T-helper 2 cell treated with Interferon-gamma antibody and Interleukin-4, amounts not matched to agents 5 μg/mL and 100 μg/mL, for 36 hours (primary cell): Measurements from ENCODE around the gene SPDYE2.
"Not testable (repeated sequence)": the region's sequence is repeated elsewhere in the genome, so short reads cannot be mapped to it uniquely, and the experiment has no call there.

ENCODE experiments used
- DNase-seq: peaks from one replicate; pipeline ENCODE4 v3.0.0; 2021; ENCODE audit warnings: low spot score
- H3K27ac Mint-ChIP-seq: one replicate; pipeline ENCODE4 v1.8.0; 2021; ENCODE audit warnings: mild to moderate bottlenecking, mixed read lengths
- H3K27me3 Mint-ChIP-seq: one replicate; pipeline ENCODE4 v1.8.0; 2021; ENCODE audit warnings: low read depth, mixed read lengths
- H3K36me3 Mint-ChIP-seq: one replicate; pipeline ENCODE4 v1.8.0; 2021; ENCODE audit warnings: low read depth, mixed read lengths
- H3K4me1 Mint-ChIP-seq: one replicate; pipeline ENCODE4 v1.8.0; 2021; ENCODE audit warnings: low read depth, mixed read lengths
- H3K4me3 Mint-ChIP-seq: one replicate; pipeline ENCODE4 v1.8.0; 2022; ENCODE audit warnings: mild to moderate bottlenecking, moderate library complexity, mixed read lengths
- H3K9me3 Mint-ChIP-seq: one replicate; pipeline ENCODE4 v1.8.0; 2021; ENCODE audit warnings: mixed read lengths

Gene SPDYE2

GRCh38 chr7:102524803-102525202 lies 26.2 kb upstream of the SPDYE2 start:
- H3K4me1 Mint-ChIP-seq, H3K27me3 Mint-ChIP-seq, DNase-seq, H3K36me3 Mint-ChIP-seq, H3K27ac Mint-ChIP-seq, H3K9me3 Mint-ChIP-seq, H3K4me3 Mint-ChIP-seq: not testable (repeated sequence)

GRCh38 chr7:102527182-102527581 lies 23.8 kb upstream of the SPDYE2 start:
- not testable (repeated sequence) for H3K27ac Mint-ChIP-seq, H3K27me3 Mint-ChIP-seq, DNase-seq, H3K9me3 Mint-ChIP-seq, H3K4me3 Mint-ChIP-seq, H3K36me3 Mint-ChIP-seq, H3K4me1 Mint-ChIP-seq

GRCh38 chr7:102527822-102528793 lies 22.9 kb upstream of the SPDYE2 start:
- H3K36me3 Mint-ChIP-seq, H3K4me3 Mint-ChIP-seq, H3K27me3 Mint-ChIP-seq, H3K9me3 Mint-ChIP-seq, H3K27ac Mint-ChIP-seq, DNase-seq, H3K4me1 Mint-ChIP-seq: not testable (repeated sequence)

- not testable (repeated sequence) for H3K4me3 Mint-ChIP-seq, H3K27ac Mint-ChIP-seq, DNase-seq, H3K9me3 Mint-ChIP-seq, H3K36me3 Mint-ChIP-seq, H3K4me1 Mint-ChIP-seq, H3K27me3 Mint-ChIP-seq
Measured at GRCh38 chr7:102531583-102531982, 19.4 kb upstream of the SPDYE2 start.

GRCh38 chr7:102532127-102532526 lies 18.9 kb upstream of the SPDYE2 start:
- H3K9me3 Mint-ChIP-seq, DNase-seq, H3K4me3 Mint-ChIP-seq, H3K36me3 Mint-ChIP-seq, H3K4me1 Mint-ChIP-seq, H3K27me3 Mint-ChIP-seq, H3K27ac Mint-ChIP-seq: not testable (repeated sequence)

- DNase-seq, H3K27me3 Mint-ChIP-seq, H3K36me3 Mint-ChIP-seq, H3K4me1 Mint-ChIP-seq, H3K9me3 Mint-ChIP-seq, H3K4me3 Mint-ChIP-seq, H3K27ac Mint-ChIP-seq: not testable (repeated sequence)
Measured at GRCh38 chr7:102535062-102535615, 15.9 kb upstream of the SPDYE2 start.

- H3K27ac Mint-ChIP-seq, DNase-seq, H3K36me3 Mint-ChIP-seq, H3K4me3 Mint-ChIP-seq, H3K4me1 Mint-ChIP-seq, H3K9me3 Mint-ChIP-seq, H3K27me3 Mint-ChIP-seq: not testable (repeated sequence)
Measured at GRCh38 chr7:102540604-102541003, 10.4 kb upstream of the SPDYE2 start.

- H3K4me3 Mint-ChIP-seq, H3K36me3 Mint-ChIP-seq, H3K4me1 Mint-ChIP-seq, H3K9me3 Mint-ChIP-seq, DNase-seq, H3K27me3 Mint-ChIP-seq, H3K27ac Mint-ChIP-seq: not testable (repeated sequence)
Measured at GRCh38 chr7:102542083-102542482, 8.9 kb upstream of the SPDYE2 start.

GRCh38 chr7:102542771-102543170 lies 8.3 kb upstream of the SPDYE2 start:
- DNase-seq, H3K36me3 Mint-ChIP-seq, H3K27me3 Mint-ChIP-seq, H3K27ac Mint-ChIP-seq, H3K9me3 Mint-ChIP-seq, H3K4me3 Mint-ChIP-seq, H3K4me1 Mint-ChIP-seq: not testable (repeated sequence)

- H3K4me1 Mint-ChIP-seq, DNase-seq, H3K27ac Mint-ChIP-seq, H3K27me3 Mint-ChIP-seq, H3K9me3 Mint-ChIP-seq, H3K36me3 Mint-ChIP-seq, H3K4me3 Mint-ChIP-seq: not testable (repeated sequence)
Measured at GRCh38 chr7:102543596-102543995, 7.4 kb upstream of the SPDYE2 start, which contains the start of gene UPK3BL2. Gene UPK3BL2 (minus strand): TSS chr7:102543696. CDS start chr7:102543636, 60 bp downstream.

GRCh38 chr7:102544372-102544771 lies 6.7 kb upstream of the SPDYE2 start:
- H3K4me1 Mint-ChIP-seq, H3K36me3 Mint-ChIP-seq: not testable (repeated sequence)

GRCh38 chr7:102545288-102545687 lies 5.7 kb upstream of the SPDYE2 start:
- not testable (repeated sequence) for DNase-seq, H3K27ac Mint-ChIP-seq, H3K27me3 Mint-ChIP-seq, H3K36me3 Mint-ChIP-seq, H3K4me1 Mint-ChIP-seq, H3K4me3 Mint-ChIP-seq, H3K9me3 Mint-ChIP-seq

More at GRCh38 chr7:102544372-102544771, 6.7 kb upstream of the SPDYE2 start:
- H3K4me3 Mint-ChIP-seq, DNase-seq, H3K27ac Mint-ChIP-seq, H3K9me3 Mint-ChIP-seq, H3K27me3 Mint-ChIP-seq: not testable (repeated sequence)

GRCh38 chr7:102546353-102546752 lies 4.7 kb upstream of the SPDYE2 start:
- H3K27me3 Mint-ChIP-seq, DNase-seq, H3K4me1 Mint-ChIP-seq, H3K4me3 Mint-ChIP-seq, H3K27ac Mint-ChIP-seq, H3K9me3 Mint-ChIP-seq, H3K36me3 Mint-ChIP-seq: not testable (repeated sequence)

- not testable (repeated sequence) for H3K4me1 Mint-ChIP-seq, H3K4me3 Mint-ChIP-seq, H3K36me3 Mint-ChIP-seq, H3K27ac Mint-ChIP-seq, H3K9me3 Mint-ChIP-seq, H3K27me3 Mint-ChIP-seq, DNase-seq
Measured at GRCh38 chr7:102568620-102569019, 17.6 kb downstream of the SPDYE2 start.
